Measurements from ENCODE around the gene TNFRSF18. TPM values are rescaled to one million over a fixed set of nuclear protein-coding genes. Genes with fewer than 3 reads are reported as not detected.

TNFRSF18 gene
- total and polyA plus RNA-seq, 4 donors, result 0.20 to 0.68 (median 0.29) TPM

DNA sequence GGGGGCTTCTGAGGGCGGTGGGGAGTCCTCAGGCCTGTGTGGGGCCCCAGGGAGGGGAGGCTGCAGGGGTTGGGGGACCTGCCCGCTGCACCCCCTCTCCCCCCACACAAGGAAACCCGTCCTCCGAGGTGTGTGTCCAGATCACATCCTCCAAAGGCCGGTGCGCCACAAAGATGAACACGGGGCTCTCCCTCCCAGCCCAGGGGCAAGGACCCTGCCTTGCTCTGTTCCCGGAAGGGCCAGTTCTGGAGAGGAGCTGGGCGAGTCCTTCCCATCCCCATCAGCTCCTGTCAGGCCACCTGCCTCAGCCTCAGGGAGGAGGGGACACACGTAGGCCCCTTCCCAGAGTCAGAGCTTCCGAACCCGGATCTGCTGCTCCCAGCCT, 35.2 kb downstream of the TNFRSF18 start:
- Histone ChIP-seq H3K36me3 (ENCODE audit: control insufficient read depth, insufficient read depth, low read length) (no peaks in the 10 kb centered on the region), H3K27me3 (ENCODE audit: control insufficient read depth, insufficient read depth, low read length) (peaks cover 20% of the 10 kb centered on the region), H3K4me3 (ENCODE audit: low read depth, low read length) (no peak overlapping the region), H3K4me1 (ENCODE audit: control insufficient read depth, insufficient read depth, low read length) (peaks cover 26% of the 10 kb centered on the region), H3K9me3 (ENCODE audit: control insufficient read depth, insufficient read depth, low read length) (no peaks in the 10 kb centered on the region), H3K27ac (ENCODE audit: low read depth, low read length) (no peak overlapping the region)
- DNase-seq (ENCODE audit: low read depth in 4 of 6, low spot score in 6 of 6), result no peak
- 83% methylated on average over 11 of the region's 12 CpGs for WGBS (ENCODE audit: insufficient coverage)

DNA sequence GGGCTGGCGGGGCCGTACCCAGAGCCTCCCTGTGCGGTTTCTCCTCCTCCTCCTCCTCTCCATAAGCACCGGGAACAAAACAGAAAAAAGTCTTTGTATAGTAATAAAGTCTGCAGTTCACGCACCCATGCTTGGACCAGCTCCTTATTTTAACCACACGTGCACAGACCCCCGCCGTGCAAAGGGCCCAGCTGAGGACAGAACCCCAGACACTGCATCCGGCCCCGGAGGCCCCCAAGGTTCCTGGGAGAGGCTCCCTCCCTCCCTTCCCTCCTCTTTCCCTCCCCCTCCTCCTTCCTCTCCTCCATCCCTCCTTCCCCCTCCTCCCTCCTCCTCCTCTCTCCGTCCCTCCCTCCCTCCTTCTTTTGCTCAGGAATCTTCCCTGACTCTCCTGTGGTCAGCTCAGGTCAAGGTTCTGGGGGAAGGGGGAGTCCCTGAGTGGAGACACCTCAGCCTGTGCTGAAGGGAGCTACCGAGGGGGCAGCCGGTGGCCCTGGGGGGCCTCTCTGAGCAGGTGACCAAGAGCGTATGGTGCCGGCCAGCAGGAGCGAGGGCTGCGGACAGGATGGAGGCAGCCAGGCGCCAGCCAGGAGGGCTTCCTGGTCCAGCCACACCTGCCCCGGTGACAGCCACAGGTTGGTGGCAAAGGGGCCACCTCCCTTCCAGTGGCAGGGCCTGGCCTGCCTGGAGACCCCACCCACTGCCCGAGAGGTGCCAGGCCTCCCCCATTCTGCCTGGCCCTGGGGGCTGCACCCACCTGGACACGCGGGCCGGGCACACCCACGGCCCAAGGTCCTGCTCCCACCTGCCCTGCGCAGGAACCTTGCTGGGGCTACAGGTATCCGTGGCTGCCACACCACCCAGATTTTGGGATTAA, 35.9 kb downstream of the TNFRSF18 start:
- whole genome bisulfite sequencing (ENCODE audit: insufficient coverage), result 69% methylated on average over 21 of the region's 26 CpGs
- Histone ChIP-seq H3K36me3 (ENCODE audit: control insufficient read depth, insufficient read depth, low read length) (no peaks in the 10 kb centered on the region), H3K9me3 (ENCODE audit: control insufficient read depth, insufficient read depth, low read length) (no peaks in the 10 kb centered on the region), H3K4me1 (ENCODE audit: control insufficient read depth, insufficient read depth, low read length) (peaks cover 26% of the 10 kb centered on the region), H3K4me3 (ENCODE audit: low read depth, low read length) (no peak overlapping the region), H3K27me3 (ENCODE audit: control insufficient read depth, insufficient read depth, low read length) (peaks cover 17% of the 10 kb centered on the region), H3K27ac (ENCODE audit: low read depth, low read length) (no peak overlapping the region)
- DNase-seq (ENCODE audit: low read depth in 4 of 6, low spot score in 6 of 6), result no peak

DNA sequence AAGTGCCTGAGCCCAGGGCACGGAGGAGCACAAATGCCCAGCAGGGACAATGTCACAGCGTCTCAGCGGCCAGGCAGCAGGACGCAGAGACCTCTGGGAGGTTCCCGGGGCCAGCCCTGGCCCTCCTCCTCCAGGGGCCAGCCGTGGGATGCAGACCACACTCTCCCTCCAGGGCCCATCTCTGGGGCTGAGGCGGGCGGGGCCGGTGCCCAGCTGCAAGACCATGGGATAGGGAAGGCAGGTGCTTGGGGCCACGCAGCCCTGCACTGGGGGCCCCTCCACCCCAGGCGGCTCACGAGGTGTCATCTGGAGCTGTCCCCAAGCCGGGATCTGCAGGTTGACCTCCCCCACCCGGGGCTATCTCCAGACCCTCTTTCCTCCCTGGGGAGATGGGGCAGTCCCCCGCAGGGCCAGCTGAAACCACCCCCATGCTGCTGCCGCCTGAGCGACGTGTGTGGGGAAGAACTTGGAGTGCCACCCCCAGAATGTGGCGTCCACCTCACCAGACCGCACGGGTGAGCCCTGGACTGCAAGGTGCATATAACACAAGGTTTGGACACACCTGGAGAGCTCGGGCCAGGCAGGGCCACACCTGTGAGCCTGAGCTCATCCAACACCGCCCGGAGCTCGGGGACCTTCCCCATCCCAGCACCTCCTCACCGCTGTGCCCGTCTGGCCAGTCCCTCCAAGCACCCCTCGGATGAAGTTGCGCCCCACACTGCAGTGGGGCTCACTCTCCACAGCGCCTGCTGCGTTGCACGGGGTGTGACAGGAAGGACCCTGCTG, 36.8 kb downstream of the TNFRSF18 start:
- Histone ChIP-seq H3K27me3 (ENCODE audit: control insufficient read depth, insufficient read depth, low read length) (peaks cover 22% of the 10 kb centered on the region), H3K4me3 (ENCODE audit: low read depth, low read length) (no peak overlapping the region), H3K9me3 (ENCODE audit: control insufficient read depth, insufficient read depth, low read length) (no peaks in the 10 kb centered on the region), H3K4me1 (ENCODE audit: control insufficient read depth, insufficient read depth, low read length) (peaks cover 26% of the 10 kb centered on the region), H3K36me3 (ENCODE audit: control insufficient read depth, insufficient read depth, low read length) (no peaks in the 10 kb centered on the region), H3K27ac (ENCODE audit: low read depth, low read length) (no peak overlapping the region)
- no peak for DNase-seq (ENCODE audit: low read depth in 4 of 6, low spot score in 6 of 6)
- WGBS (ENCODE audit: insufficient coverage), result 71% methylated on average over 27 of the region's 32 CpGs

DNA sequence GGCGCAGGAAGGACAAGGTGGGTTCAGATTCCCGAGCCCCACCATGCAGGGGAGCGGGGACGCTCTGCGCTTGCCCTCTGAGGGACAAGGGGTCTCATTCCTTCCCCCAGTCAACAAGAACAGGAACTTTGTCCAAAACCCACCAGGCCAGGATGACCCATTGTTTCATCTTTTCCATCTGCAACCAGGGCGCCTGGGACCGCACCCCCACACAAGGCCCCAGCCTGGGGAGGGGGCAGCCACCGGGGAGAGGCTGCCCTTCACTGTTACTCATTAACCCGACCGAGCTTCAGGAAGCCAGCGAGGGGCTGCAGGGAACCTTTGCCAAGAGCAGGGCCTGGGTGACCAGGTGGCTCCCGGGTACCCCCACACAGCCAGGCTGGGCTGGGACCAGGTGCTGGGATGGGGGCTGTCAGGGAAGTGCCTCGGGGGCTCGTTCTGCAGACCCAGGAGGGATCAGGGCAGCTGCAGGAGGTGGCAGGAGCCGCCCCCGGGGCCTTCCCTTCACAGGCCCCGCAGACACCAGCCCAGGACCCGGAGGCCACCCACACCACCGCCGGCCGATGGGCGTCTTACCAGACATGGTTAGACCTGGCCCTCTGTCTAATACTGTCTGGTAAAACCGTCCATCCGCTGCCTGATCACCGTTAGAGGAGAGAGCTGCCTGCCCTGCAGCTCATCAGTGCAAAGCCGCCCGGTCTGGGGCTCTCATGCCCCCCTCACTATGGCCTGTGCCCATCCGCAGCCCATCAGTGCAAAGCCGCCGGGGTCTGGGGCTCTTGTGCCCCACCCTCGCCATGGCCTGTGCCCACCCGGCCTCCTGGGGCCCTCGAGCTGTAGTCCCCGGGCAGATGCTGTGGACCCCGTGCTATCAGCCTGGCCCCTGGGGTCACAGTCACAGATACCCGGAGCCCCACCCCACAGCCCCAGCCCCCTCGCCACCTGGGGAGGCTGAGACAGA, 37.7 kb downstream of the TNFRSF18 start:
- no peaks in the 10 kb centered on the region for H3K36me3 ChIP-seq (ENCODE audit: control insufficient read depth, insufficient read depth, low read length)
- H3K4me1 ChIP-seq (ENCODE audit: control insufficient read depth, insufficient read depth, low read length), result peaks cover 21% of the 10 kb centered on the region
- 72% methylated on average over 37 of the region's 37 CpGs for WGBS (ENCODE audit: insufficient coverage)
- peaks cover 23% of the 10 kb centered on the region for H3K27me3 ChIP-seq (ENCODE audit: control insufficient read depth, insufficient read depth, low read length)
- no peak overlapping the region for H3K27ac ChIP-seq (ENCODE audit: low read depth, low read length)
- no peak overlapping the region for H3K4me3 ChIP-seq (ENCODE audit: low read depth, low read length)
- DNase-seq (ENCODE audit: low read depth in 4 of 6, low spot score in 6 of 6), result no peak
- H3K9me3 ChIP-seq (ENCODE audit: control insufficient read depth, insufficient read depth, low read length), result no peaks in the 10 kb centered on the region

DNA sequence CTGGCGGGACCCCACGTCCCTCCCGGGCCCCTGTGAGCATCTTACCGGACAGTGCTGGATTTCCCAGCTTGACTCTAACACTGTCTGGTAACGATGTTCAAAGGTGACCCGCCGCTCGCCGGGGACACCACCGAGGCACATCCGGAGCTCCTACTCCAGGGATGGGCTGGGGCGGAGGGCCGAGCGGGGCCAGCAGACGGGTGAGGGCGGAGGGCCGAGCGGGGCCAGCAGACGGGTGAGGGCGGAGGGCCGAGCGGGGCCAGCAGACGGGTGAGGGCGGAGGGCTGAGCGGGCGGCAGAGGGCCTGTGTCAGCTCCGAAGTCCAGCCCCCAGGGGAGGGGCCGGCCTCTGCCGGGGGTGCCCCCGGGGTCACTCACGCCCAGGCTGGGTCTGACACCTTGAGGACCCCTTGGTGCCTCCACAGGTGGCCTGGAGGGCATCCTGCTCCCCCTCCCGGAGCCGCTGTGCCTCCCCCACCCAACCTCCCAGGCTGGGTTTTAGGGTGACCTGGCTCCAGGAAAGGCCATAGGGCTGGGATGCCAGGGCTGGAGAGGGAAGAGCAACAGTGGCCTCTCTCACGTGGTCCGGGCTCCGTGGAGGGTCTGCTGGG, 38.4 kb downstream of the TNFRSF18 start:
- peaks cover 20% of the 10 kb centered on the region for H3K27me3 ChIP-seq (ENCODE audit: control insufficient read depth, insufficient read depth, low read length)
- H3K9me3 ChIP-seq (ENCODE audit: control insufficient read depth, insufficient read depth, low read length), result no peaks in the 10 kb centered on the region
- no peaks in the 10 kb centered on the region for H3K36me3 ChIP-seq (ENCODE audit: control insufficient read depth, insufficient read depth, low read length)
- no peak overlapping the region for H3K4me3 ChIP-seq (ENCODE audit: low read depth, low read length)
- 81% methylated on average over 30 of the region's 36 CpGs for WGBS (ENCODE audit: insufficient coverage)
- no peak overlapping the region for H3K27ac ChIP-seq (ENCODE audit: low read depth, low read length)
- no peak for DNase-seq (ENCODE audit: low read depth in 4 of 6, low spot score in 6 of 6)
- H3K4me1 ChIP-seq (ENCODE audit: control insufficient read depth, insufficient read depth, low read length), result peaks cover 14% of the 10 kb centered on the region

DNA sequence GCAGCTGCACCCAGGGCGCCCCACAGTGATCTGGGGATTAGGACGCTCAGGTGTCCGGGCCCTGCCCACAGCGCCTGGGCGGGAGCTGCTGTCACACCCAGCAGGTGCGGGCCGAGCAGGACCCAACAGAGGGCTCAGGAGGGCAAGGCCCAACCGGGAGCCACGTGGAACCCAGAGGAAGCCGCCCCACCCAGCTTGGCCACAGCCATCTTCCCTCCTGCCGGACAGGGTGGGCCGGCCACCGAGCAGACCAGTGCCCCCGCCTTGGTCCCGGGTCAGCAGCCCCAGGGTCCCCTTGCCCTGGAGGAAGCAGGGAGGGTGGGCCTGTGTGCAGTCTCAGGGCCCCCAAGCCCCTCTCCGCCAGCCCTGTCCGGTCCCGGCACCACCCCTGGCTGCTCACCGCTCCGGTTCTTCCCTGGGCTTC, 39.0 kb downstream of the TNFRSF18 start:
- H3K36me3 ChIP-seq (ENCODE audit: control insufficient read depth, insufficient read depth, low read length), result no peaks in the 10 kb centered on the region
- 89% methylated on average over 20 of the region's 20 CpGs for WGBS (ENCODE audit: insufficient coverage)
- H3K27ac ChIP-seq (ENCODE audit: low read depth, low read length), result no peak overlapping the region
- no peak for DNase-seq (ENCODE audit: low read depth in 4 of 6, low spot score in 6 of 6)
- no peak overlapping the region for H3K4me3 ChIP-seq (ENCODE audit: low read depth, low read length)
- peaks cover 14% of the 10 kb centered on the region for H3K4me1 ChIP-seq (ENCODE audit: control insufficient read depth, insufficient read depth, low read length)
- H3K9me3 ChIP-seq (ENCODE audit: control insufficient read depth, insufficient read depth, low read length), result no peaks in the 10 kb centered on the region
- peaks cover 21% of the 10 kb centered on the region for H3K27me3 ChIP-seq (ENCODE audit: control insufficient read depth, insufficient read depth, low read length)

DNA sequence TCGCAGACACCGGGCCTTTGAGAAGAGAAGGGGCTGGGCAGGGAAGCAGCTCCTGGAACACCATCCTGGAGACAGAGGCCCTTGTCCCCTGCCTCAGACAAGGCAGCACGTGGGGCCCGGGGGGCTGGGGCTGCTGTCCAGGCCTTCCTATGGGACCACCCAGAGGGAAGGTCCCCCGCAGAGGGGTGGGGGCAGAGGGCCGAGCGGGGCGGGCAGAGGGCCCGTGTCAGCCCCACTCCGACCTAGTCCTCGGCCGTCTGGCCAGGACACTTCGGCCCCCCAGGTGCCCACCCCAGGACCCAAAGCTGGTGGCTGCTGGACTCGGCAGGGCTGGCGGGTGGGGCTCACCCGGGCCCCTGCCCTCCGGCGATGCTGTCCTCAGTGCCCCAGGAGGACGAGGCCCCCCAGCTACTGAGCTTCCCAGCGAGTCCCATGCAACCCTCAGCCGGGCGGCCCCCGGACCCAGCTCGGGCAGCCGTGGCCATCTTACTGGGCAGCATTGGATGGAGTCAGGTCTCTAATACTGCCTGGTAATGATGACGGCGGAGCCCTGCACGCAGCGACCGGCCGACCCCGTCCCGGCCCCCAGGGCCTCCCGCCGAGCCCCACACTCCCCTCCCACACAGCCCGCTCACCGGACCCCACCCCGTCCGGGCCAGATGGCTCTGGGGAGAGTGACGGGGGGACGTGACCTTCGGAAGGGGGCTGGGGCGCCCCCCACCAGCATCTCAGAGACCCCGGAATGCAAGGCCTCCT, 39.6 kb downstream of the TNFRSF18 start:
- H3K36me3 ChIP-seq (ENCODE audit: control insufficient read depth, insufficient read depth, low read length), result no peaks in the 10 kb centered on the region
- WGBS (ENCODE audit: insufficient coverage), result 64% methylated on average over 34 of the region's 44 CpGs
- peaks cover 21% of the 10 kb centered on the region for H3K27me3 ChIP-seq (ENCODE audit: control insufficient read depth, insufficient read depth, low read length)
- H3K4me1 ChIP-seq (ENCODE audit: control insufficient read depth, insufficient read depth, low read length), result peaks cover 14% of the 10 kb centered on the region
- DNase-seq (ENCODE audit: low read depth in 4 of 6, low spot score in 6 of 6), result no peak
- no peak overlapping the region for H3K4me3 ChIP-seq (ENCODE audit: low read depth, low read length)
- no peak overlapping the region for H3K27ac ChIP-seq (ENCODE audit: low read depth, low read length)
- H3K9me3 ChIP-seq (ENCODE audit: control insufficient read depth, insufficient read depth, low read length), result no peaks in the 10 kb centered on the region

DNA sequence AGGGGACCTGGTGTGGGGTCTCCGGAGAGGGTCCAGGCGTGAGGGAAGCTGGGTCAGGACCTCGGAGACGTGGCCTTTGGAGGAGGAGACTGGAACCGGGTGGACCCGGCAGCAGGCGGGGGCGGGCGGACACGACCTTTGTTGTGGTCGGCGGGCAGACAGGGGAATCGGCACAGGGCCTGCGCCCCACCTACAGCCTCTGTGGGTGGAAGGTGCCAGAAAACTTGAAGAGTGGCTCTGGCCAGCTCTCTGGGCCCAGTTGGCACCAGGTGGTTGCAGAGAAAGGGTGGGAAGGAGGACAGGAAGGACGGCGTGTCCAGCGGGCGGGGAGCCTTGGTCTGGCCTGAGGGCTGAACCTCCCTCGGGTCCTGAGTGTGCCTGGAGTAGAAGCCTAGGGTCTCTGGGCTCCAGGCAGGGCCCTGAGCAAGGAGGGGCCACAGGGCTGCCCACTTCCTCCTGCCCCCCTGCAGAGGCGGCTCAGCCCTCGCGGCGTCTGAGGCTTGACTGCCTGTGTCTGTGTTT, 40.4 kb downstream of the TNFRSF18 start:
- Histone ChIP-seq H3K4me1 (ENCODE audit: control insufficient read depth, insufficient read depth, low read length) (peaks cover 17% of the 10 kb centered on the region), H3K4me3 (ENCODE audit: low read depth, low read length) (no peak overlapping the region), H3K27ac (ENCODE audit: low read depth, low read length) (no peak overlapping the region), H3K9me3 (ENCODE audit: control insufficient read depth, insufficient read depth, low read length) (no peaks in the 10 kb centered on the region), H3K27me3 (ENCODE audit: control insufficient read depth, insufficient read depth, low read length) (peaks cover 21% of the 10 kb centered on the region), H3K36me3 (ENCODE audit: control insufficient read depth, insufficient read depth, low read length) (no peaks in the 10 kb centered on the region)
- no peak for DNase-seq (ENCODE audit: low read depth in 4 of 6, low spot score in 6 of 6)
- 74% methylated on average over 22 of the region's 23 CpGs for WGBS (ENCODE audit: insufficient coverage)

Measured in spinal cord (tissue), 10 donors.